GM12873 (cell line): Measurements from ENCODE around the gene P2RY1.

ENCODE experiments used
- CTCF ChIP-seq: IDR thresholded peaks from 2 replicates; pipeline ENCODE4 v1.5.1; 2012; ENCODE audit warnings: low read depth, mild to moderate bottlenecking, moderate library complexity, low read length, control low read depth; ENCODE audit not compliant: insufficient read depth; ENCODE audit errors: missing control alignments

The P2RY1 gene

GRCh38 chr3:152858170-152858800 is 23.4 kb downstream of the P2RY1 start:
- TF ChIP-seq CTCF, result no peak

GRCh38 chr3:152860736-152861135 is 25.8 kb downstream of the P2RY1 start:
- no peak for TF ChIP-seq CTCF

- TF ChIP-seq CTCF, result no peak
Observed at GRCh38 chr3:152865668-152866245, 30.8 kb downstream of the P2RY1 start.

- TF ChIP-seq CTCF, result no peak
Observed at GRCh38 chr3:152870027-152870426, 35.1 kb downstream of the P2RY1 start.

- TF ChIP-seq CTCF, result no peak
Observed at GRCh38 chr3:152874896-152875749, 40.2 kb downstream of the P2RY1 start.

- TF ChIP-seq CTCF, result no peak
Observed at GRCh38 chr3:152879130-152879789, 44.3 kb downstream of the P2RY1 start.

GRCh38 chr3:152879790-152880174 is 44.9 kb downstream of the P2RY1 start:
- no peak for TF ChIP-seq CTCF
